ENCODE measurements around the gene AEBP1. TPM values are rescaled to one million over a fixed set of nuclear protein-coding genes. Genes with fewer than 3 reads are reported as not detected.
A peak's percentile ranks its signal among the peaks of the same experiment; 100 is the strongest.

Gene AEBP1
- total and polyA plus RNA-seq, 2 donors (not counting 1 experiment from before 2014, with no cell fraction given), result 44.4 to 133 TPM

GRCh38 chr7:44154703-44155102, 50.6 kb downstream of the AEBP1 start:
- DNase-seq (ENCODE audit: low read depth in 2 of 2), result peak in 1 of 2 donors; percentile 44
- H3K79me2 ChIP-seq (ENCODE audit: control insufficient read depth, insufficient read depth, low read length), result no peaks in the 10 kb centered on the region
- H3K4me2 ChIP-seq (ENCODE audit: extremely low read depth, insufficient read depth, low read length), result no peak overlapping the region
- no peaks in the 10 kb centered on the region for H4K20me1 ChIP-seq (ENCODE audit: control insufficient read depth, extremely low read depth, insufficient read depth, low read length)
- H2AFZ ChIP-seq (ENCODE audit: low read length), result no peak overlapping the region
- H3K9ac ChIP-seq (ENCODE audit: insufficient read depth, low read length), result no peak overlapping the region
- peaks cover 4% of the 10 kb centered on the region for H3K27me3 ChIP-seq (ENCODE audit: control insufficient read depth, insufficient read depth, low read length)
- H3K4me3 ChIP-seq (replicated peaks in 1 of 4; ENCODE audit: control extremely low read depth in 1 of 4, insufficient read depth in 1 of 4, low read depth in 3 of 4, low read length in 4 of 4), result no peak overlapping the region
- H3K36me3 ChIP-seq (ENCODE audit: control insufficient read depth, insufficient read depth, low read length), result no peaks in the 10 kb centered on the region
- H3K4me1 ChIP-seq (ENCODE audit: control insufficient read depth, extremely low read depth, insufficient read depth, low read length), result no peaks in the 10 kb centered on the region
- H3K27ac ChIP-seq (ENCODE audit: insufficient read depth, low read length), result no peak overlapping the region
- TF ChIP-seq EZH2 (IDR thresholded peaks at IDR 0.05; ENCODE audit: low read length, missing control alignments), result no peak
- no peak for TF ChIP-seq CTCF (conservative IDR thresholded peaks at IDR 0.05 in 1 of 2, IDR thresholded peaks at IDR 0.05 in 1 of 2; ENCODE audit: low read depth in 1 of 2, low read length in 2 of 2)
- H3K9me3 ChIP-seq (ENCODE audit: control insufficient read depth, insufficient read depth, low read depth, low read length), result no peaks in the 10 kb centered on the region

GRCh38 chr7:44155191-44156185, 51.3 kb downstream of the AEBP1 start:
- TF ChIP-seq EZH2 (IDR thresholded peaks at IDR 0.05; ENCODE audit: low read length, missing control alignments) (no peak), CTCF (conservative IDR thresholded peaks at IDR 0.05 in 1 of 2, IDR thresholded peaks at IDR 0.05 in 1 of 2; ENCODE audit: low read depth in 1 of 2, low read length in 2 of 2) (no peak)
- H3K36me3 ChIP-seq (ENCODE audit: control insufficient read depth, insufficient read depth, low read length), result no peaks in the 10 kb centered on the region
- no peak for DNase-seq (ENCODE audit: low read depth in 2 of 2)
- H3K79me2 ChIP-seq (ENCODE audit: control insufficient read depth, insufficient read depth, low read length), result no peaks in the 10 kb centered on the region
- no peak overlapping the region for H3K9ac ChIP-seq (ENCODE audit: insufficient read depth, low read length)
- no peak overlapping the region for H3K4me3 ChIP-seq (replicated peaks in 1 of 4; ENCODE audit: control extremely low read depth in 1 of 4, insufficient read depth in 1 of 4, low read depth in 3 of 4, low read length in 4 of 4)
- peaks cover 5% of the 10 kb centered on the region for H3K27me3 ChIP-seq (ENCODE audit: control insufficient read depth, insufficient read depth, low read length)
- no peaks in the 10 kb centered on the region for H4K20me1 ChIP-seq (ENCODE audit: control insufficient read depth, extremely low read depth, insufficient read depth, low read length)
- no peak overlapping the region for H2AFZ ChIP-seq (ENCODE audit: low read length)
- no peak overlapping the region for H3K4me2 ChIP-seq (ENCODE audit: extremely low read depth, insufficient read depth, low read length)
- H3K4me1 ChIP-seq (ENCODE audit: control insufficient read depth, extremely low read depth, insufficient read depth, low read length), result no peaks in the 10 kb centered on the region
- H3K9me3 ChIP-seq (ENCODE audit: control insufficient read depth, insufficient read depth, low read depth, low read length), result no peaks in the 10 kb centered on the region
- no peak overlapping the region for H3K27ac ChIP-seq (ENCODE audit: insufficient read depth, low read length)

GRCh38 chr7:44156453-44157010, 52.4 kb downstream of the AEBP1 start:
- H3K36me3 ChIP-seq (ENCODE audit: control insufficient read depth, insufficient read depth, low read length), result no peaks in the 10 kb centered on the region
- H3K4me2 ChIP-seq (ENCODE audit: extremely low read depth, insufficient read depth, low read length), result no peak overlapping the region
- no peak overlapping the region for H3K9ac ChIP-seq (ENCODE audit: insufficient read depth, low read length)
- no peaks in the 10 kb centered on the region for H3K4me1 ChIP-seq (ENCODE audit: control insufficient read depth, extremely low read depth, insufficient read depth, low read length)
- no peaks in the 10 kb centered on the region for H4K20me1 ChIP-seq (ENCODE audit: control insufficient read depth, extremely low read depth, insufficient read depth, low read length)
- no peak overlapping the region for H3K27ac ChIP-seq (ENCODE audit: insufficient read depth, low read length)
- H3K79me2 ChIP-seq (ENCODE audit: control insufficient read depth, insufficient read depth, low read length), result no peaks in the 10 kb centered on the region
- DNase-seq (ENCODE audit: low read depth in 2 of 2), result no peak
- H2AFZ ChIP-seq (ENCODE audit: low read length), result no peak overlapping the region
- no peak for TF ChIP-seq CTCF (conservative IDR thresholded peaks at IDR 0.05 in 1 of 2, IDR thresholded peaks at IDR 0.05 in 1 of 2; ENCODE audit: low read depth in 1 of 2, low read length in 2 of 2)
- H3K27me3 ChIP-seq (ENCODE audit: control insufficient read depth, insufficient read depth, low read length), result peaks cover 6% of the 10 kb centered on the region
- no peaks in the 10 kb centered on the region for H3K9me3 ChIP-seq (ENCODE audit: control insufficient read depth, insufficient read depth, low read depth, low read length)
- H3K4me3 ChIP-seq (replicated peaks in 1 of 4; ENCODE audit: control extremely low read depth in 1 of 4, insufficient read depth in 1 of 4, low read depth in 3 of 4, low read length in 4 of 4), result no peak overlapping the region

All from fibroblast of lung (primary cell).